HG02938 (cell line): Measurements from ENCODE around the gene TMPRSS7.
"Not testable (repeated sequence)": the region's sequence is repeated elsewhere in the genome, so short reads cannot be mapped to it uniquely, and the experiment has no call there.

Experiments used
- ATAC-seq: cut with Tn5 transposase; IDR thresholded peaks from one replicate; pipeline ENCODE4 v1.9.1; 2021; ENCODE audit warnings: mild to moderate bottlenecking, moderate library complexity; ENCODE audit not compliant: unreplicated experiment

Gene TMPRSS7

DNA sequence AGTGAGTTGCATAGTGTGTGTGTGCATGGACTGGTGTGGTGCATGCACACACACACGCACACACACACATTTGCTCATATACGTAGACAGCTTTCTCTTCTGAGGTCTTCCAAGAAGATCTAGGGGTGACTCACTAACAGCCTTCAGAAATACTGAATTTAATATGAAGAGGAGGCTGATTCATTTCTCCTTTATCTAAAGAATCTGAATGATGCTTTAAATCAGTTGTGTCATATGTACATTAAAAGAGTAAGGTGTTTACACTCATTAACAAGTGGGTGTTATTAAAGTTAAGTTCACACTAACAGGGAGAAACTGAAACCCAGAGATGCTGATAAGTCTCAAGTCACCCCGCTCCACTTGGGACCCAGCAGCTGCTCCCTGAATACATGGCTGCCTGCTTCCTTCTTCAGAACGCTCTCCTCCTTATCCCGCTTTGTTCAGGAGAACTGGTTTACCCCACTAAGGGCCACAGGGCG lies 22.0 kb downstream of the TMPRSS7 start:
- no peak for ATAC-seq

DNA sequence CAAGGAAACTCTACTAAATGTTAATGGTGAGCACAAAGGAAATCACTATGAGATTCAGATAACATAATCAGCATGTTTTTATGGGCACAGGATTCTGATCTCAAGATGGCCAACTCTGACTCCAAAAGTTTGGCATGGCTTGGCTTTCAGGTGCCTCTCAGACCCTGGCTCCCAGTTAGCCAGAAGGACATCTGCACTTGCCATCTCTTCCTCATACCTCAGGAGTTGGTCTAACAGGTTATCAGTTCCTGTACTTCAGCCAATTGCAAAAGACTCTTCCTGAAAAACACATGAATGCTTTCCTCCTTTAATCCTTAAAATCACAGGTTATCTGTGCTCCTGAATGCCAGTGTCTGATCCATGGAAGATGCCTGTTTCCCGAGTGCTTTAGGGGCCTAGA lies 25.0 kb downstream of the TMPRSS7 start:
- ATAC-seq, result no peak

DNA sequence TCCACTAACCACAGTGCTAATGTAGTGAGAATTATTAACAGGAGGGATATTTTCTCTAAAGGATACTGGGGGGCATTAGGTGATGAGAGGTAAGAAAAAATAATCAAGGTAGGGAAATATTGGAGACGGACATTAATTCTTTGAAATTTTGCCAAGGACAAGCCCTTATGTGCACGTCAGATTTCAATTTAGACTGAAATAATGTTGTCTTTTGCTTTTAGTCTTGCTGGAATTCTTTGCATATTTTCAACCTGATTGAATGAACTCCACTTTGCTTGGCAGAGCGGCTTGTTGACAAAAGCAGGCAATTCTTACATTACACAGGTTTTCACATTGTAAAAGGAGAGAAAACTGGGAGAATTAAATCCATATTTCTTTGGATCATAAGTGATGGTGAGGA lies 26.6 kb downstream of the TMPRSS7 start:
- ATAC-seq, result no peak

- not testable (repeated sequence) for ATAC-seq
These were observed 38.0 kb downstream of the TMPRSS7 start for GRCh38 chr3:112072387-112073060.

GRCh38 chr3:112074006-112074405 lies 39.5 kb downstream of the TMPRSS7 start:
- no peak for ATAC-seq

DNA sequence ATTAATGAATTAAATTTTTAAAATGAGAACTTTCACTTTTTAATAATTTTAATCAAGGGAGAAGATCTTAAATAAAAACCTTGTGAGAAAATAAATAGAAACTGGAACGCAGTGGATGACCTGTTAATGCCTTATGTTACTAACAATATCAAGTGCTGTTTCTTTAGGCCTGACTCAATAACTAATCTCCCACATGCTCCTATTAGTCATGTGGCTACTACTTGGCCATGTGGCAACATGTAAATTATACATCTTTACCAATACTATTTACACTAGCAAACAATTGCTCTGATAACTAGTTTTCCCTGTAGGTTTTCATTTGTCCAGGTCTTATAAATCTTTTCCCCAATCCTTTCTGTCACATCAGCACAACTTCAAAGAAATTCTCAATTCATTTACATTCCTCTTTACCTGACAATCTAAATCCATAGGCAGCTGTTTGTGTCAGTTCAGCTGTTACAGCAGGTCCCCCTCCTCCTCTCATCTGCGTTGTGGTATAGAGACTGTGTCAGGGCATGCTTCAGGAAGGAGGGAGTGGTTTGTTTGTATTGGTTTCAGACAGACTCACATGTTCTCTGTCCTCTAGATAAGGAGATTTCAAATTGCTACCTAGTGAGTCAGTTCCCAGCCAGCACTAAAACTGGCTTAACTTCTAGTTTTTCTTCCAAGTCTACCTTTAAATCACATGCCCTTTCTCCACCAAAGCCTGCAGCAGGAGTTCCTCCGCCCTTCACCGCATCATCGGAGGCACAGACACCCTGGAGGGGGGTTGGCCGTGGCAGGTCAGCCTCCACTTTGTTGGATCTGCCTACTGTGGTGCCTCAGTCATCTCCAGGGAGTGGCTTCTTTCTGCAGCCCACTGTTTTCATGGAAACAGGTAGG lies 40.3 kb downstream of the TMPRSS7 start:
- peak; percentile 94 for ATAC-seq

DNA sequence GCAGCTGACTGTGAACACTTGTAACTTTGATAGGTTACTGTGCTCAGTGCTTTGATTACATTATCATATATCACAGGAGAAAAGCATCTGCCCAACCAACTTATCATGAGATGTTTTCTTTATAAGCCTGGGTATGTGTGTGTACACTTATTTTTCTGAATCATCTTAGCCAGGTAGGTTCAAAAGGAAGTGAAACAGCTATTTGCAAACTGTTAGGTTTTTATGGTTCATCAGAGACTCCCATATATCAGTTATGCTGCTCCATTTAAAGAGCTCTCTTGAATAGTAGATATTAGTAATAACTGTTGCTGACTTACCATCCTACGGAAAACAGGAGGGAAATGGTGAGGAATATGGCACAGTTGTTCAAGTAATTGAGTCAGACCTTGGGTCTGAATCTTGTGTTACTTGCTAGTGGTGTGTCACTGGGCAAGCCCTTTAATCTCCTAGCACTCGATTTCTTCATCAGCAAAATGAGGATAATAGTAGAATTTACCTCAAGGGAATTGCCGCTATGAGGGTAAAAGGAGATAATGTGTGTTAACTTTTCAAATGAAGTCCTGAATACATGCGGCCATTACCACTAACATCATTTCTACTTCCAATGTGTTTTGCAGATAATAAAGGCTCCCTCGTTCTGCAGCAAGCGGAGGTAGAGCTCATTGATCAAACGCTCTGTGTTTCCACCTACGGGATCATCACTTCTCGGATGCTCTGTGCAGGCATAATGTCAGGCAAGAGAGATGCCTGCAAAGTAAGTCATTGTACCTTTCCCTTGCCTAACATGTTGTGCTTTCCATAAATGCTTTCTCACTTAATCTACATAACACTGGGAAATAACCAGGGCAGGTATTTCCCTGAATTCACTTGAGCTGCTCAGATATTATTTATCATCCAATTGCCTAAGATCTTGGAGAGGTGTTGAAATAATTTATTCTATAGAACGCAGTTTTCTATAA lies 43.9 kb downstream of the TMPRSS7 start:
- no peak for ATAC-seq

GRCh38 chr3:112083239-112083638 lies 48.7 kb downstream of the TMPRSS7 start:
- no peak for ATAC-seq

DNA sequence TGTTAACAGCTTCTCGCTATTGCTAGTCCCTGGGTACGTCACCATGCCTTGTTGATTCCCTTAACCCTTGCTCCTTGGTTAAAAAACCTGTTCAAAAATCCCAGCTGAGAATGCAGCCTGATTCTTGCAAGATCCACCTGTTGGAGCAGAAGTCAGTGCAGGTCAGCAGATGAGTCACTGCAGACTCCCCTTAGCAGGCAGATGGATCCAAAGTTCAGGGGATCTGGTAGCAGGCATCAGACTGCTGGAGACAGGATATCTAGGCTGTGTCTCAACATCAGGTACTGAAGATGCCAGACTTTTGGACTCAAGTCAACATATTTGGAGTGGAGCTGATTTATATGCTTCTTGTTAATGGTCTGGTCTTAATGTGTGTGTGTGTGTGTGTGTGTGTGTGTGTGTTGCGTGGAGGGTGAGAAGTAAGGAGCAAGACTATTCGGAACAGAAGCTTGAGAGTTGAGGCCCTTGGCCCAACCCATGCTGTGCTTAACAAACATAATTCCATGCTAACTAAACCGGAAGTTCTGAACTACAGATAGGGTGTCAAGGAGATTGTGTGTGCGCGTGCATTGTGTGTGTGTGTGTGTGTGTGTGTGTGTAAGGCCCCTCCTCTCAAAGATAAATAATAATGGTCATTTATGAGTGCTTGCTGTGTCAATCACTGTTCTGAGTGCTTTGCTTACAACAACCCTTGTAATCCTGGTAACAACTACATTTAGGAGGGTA lies 50.6 kb downstream of the TMPRSS7 start:
- no peak for ATAC-seq

DNA sequence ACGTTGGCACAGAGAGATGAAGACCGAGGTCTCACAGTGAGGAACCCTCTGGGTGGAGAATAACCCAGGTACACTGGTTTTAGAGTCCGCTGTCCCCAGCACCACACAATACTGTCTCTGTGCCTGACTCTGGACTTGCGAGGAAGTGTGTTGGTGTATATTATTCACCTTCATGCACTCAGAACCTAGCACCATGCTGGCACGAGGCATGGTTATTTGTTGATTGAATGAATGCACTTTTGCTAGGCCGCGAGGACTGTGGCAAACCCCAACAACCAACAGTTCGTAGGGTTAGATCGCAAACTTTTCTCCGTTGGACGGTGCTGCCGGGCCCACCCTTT lies 51.2 kb downstream of the TMPRSS7 start:
- ATAC-seq, result no peak

DNA sequence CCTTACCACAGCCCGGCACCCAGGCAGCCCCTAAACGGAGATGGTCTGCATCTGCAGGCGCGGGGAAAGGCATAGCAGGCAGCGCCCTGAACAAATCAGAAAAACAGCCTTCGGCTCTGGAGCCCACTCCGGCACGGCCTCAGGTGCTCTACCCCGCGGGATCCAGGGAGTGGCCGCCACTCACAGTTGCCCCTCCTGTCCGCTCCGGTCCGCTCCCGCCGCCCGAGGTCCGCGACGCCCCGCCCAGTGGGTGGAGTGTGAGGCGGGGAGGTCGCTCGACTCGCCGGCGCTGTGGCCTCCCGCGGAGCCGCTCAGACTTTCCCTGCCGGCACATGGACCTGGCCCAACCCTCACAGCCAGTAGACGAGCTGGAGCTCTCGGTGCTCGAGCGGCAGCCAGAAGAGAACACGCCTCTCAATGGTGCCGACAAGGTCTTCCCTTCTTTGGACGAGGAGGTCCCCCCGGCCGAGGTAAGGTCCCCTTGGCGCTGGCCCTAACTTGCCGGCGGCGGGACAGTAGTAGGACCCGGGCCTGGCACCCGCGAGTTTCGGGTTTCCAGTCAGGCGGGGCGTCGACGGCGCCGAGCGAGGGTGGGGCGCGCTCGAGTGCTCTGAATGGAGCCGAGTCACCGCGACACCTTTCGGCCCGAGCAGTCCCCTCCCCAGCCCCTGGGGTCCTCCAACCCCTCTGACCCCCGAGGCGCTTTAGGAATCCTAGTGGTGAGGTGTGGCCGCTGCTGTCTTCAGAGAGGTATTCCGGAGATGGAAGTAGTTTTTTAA lies 51.7 kb downstream of the TMPRSS7 start, which contains the start of gene C3orf52:
TSS of gene C3orf52 (plus strand) at position 314 of the 779 bp plus-strand sequence. CDS start at position 333, 19 bp downstream.
- peak; percentile 71 for ATAC-seq

DNA sequence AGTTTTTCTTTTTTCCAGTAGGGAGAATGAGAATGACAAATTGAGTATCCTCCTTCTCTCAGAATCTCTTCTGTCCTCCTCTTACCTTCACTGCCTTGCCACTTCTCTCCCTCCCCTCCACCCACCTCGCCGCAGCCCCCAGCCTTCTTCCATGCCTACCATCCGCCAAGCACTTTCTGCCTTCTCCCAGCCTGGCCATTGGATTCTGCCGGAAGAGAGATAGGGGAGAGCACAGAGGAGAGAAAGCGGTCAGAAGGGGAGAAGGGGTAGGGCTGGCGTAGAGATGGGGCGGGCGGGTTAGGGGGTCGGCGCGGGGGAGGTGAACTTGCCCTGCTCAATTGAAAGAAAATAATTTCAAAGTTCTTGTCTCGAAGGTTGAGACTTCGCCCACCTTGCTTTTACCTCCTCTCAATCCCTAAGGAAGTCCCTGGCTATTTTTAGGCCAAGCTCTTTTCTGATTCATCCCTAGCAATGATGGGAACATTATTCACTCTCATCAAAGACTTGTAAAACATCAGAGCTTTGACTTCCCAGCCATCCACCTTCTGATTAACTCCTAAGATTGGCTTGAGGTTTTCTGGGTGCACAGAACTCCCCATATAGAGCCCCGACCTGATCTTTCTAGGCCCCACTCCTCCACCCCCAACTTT lies 52.5 kb downstream of the TMPRSS7 start:
- no peak for ATAC-seq

DNA sequence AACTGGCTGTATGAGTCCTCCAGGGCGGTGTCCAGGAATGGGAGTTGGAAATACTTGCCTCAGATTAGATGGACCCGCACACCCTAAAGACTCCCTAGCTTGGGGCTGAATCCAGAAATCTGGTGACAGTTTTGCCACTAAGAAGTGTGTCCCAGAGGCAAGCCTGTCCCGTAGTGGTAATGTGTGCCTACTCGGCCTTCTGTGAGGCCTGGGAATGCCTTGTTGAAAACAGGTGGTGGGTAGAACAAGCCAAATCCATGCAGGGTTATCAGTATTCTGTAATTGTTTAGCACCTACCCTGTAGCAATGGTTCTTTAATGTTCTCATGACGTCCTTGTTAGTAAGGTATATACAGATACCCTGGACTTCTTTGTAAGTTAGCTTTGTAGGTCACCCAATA lies 53.2 kb downstream of the TMPRSS7 start:
- ATAC-seq, result no peak

GRCh38 chr3:112088944-112089343 lies 54.4 kb downstream of the TMPRSS7 start:
- no peak for ATAC-seq

GRCh38 chr3:112089956-112090886 lies 55.7 kb downstream of the TMPRSS7 start:
- ATAC-seq, result no peak

DNA sequence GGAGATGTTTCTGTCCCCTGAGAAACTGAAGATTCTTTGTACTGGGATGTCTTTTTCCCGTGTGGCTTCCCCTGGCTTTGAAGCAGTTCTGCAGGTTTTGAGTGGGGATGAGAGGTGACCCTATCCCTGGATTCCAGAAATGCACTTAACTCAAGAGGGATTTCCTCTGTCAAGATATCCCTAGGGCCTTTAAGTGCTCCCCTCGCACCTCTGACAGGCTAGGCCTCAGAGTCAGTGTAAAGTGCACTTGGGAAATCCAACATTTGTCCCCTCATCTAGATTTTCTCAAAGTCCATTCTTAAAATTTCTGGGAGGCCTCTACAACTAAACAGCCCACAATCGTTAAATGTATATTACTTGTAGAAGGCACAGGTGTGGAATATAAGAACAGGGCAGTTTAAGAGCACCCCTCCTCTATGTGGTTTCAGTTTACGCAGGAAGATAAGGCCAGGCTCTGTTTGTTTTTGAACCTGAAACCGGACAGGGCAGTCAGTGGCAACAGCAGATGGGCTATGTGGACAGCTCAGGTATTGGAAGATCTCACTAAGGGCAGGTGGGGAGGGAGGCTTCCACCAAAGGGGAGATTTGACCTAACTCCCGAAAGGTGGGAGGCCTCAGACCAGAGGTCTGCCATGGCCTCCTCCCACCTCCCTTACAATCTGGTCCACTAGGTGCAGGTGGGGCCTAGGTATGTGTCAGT lies 56.5 kb downstream of the TMPRSS7 start:
- no peak for ATAC-seq

- no peak for ATAC-seq
These were observed 58.1 kb downstream of the TMPRSS7 start for GRCh38 chr3:112092496-112093179.
